NK-92 treated with Interleukin-12 subunit alpha and Interleukin-12 subunit beta, amount 100 ng/mL, for 24 hours (cell line): Measurements from ENCODE around the gene APBA2.
"Not testable (repeated sequence)": the region's sequence is repeated elsewhere in the genome, so short reads cannot be mapped to it uniquely, and the experiment has no call there.

Experiments used
- DNase-seq: peaks from one replicate; lab custom pipeline; 2025; lab: John Stamatoyannopoulos, UW

Gene APBA2

GRCh38 chr15:28998511-28998910 is 112.7 kb downstream of the APBA2 start:
- DNase-seq, result no peak

GRCh38 chr15:29003191-29003839 is 117.5 kb downstream of the APBA2 start:
- no peak for DNase-seq

GRCh38 chr15:29003840-29004233 is 118.1 kb downstream of the APBA2 start:
- DNase-seq, result peak; percentile 17

GRCh38 chr15:29005931-29006330 is 120.2 kb downstream of the APBA2 start:
- DNase-seq, result no peak

GRCh38 chr15:29008846-29009245 is 123.1 kb downstream of the APBA2 start:
- no peak for DNase-seq

- DNase-seq, result no peak
Measured at GRCh38 chr15:29012097-29012496, 126.3 kb downstream of the APBA2 start.

- no peak for DNase-seq
Measured at GRCh38 chr15:29014493-29014892, 128.7 kb downstream of the APBA2 start.

GRCh38 chr15:29016518-29016917 is 130.7 kb downstream of the APBA2 start:
- no peak for DNase-seq

- no peak for DNase-seq
Measured at GRCh38 chr15:29018120-29018805, 132.5 kb downstream of the APBA2 start.

- no peak for DNase-seq
Measured at GRCh38 chr15:29018995-29019976, 133.5 kb downstream of the APBA2 start.

- no peak for DNase-seq
Measured at GRCh38 chr15:29021857-29022256, 136.1 kb downstream of the APBA2 start.

- DNase-seq, result no peak
Measured at GRCh38 chr15:29024662-29025061, 138.9 kb downstream of the APBA2 start.

GRCh38 chr15:29025411-29025810 is 139.6 kb downstream of the APBA2 start:
- not testable (repeated sequence) for DNase-seq

GRCh38 chr15:29028158-29028557 is 142.4 kb downstream of the APBA2 start:
- not testable (repeated sequence) for DNase-seq

GRCh38 chr15:29029651-29030195 is 143.9 kb downstream of the APBA2 start:
- no peak for DNase-seq

- DNase-seq, result peak; percentile 19
Measured at GRCh38 chr15:29031502-29032228, 145.9 kb downstream of the APBA2 start.

- DNase-seq, result no peak
Measured at GRCh38 chr15:29032229-29032625, 146.5 kb downstream of the APBA2 start.

- DNase-seq, result no peak
Measured at GRCh38 chr15:29032751-29033150, 147.0 kb downstream of the APBA2 start.

- DNase-seq, result no peak
Measured at GRCh38 chr15:29034151-29034550, 148.4 kb downstream of the APBA2 start.

- no peak for DNase-seq
Measured at GRCh38 chr15:29034593-29035335, 149.0 kb downstream of the APBA2 start.
